ENCODE results near the gene SNRPD2. TPM values are rescaled to one million over a fixed set of nuclear protein-coding genes. Genes with fewer than 3 reads are reported as not detected.
A peak's percentile ranks its signal among the peaks of the same experiment; 100 is the strongest.

The SNRPD2 gene
- total RNA-seq, 1 donor from 2014 or later = 210 TPM

DNA sequence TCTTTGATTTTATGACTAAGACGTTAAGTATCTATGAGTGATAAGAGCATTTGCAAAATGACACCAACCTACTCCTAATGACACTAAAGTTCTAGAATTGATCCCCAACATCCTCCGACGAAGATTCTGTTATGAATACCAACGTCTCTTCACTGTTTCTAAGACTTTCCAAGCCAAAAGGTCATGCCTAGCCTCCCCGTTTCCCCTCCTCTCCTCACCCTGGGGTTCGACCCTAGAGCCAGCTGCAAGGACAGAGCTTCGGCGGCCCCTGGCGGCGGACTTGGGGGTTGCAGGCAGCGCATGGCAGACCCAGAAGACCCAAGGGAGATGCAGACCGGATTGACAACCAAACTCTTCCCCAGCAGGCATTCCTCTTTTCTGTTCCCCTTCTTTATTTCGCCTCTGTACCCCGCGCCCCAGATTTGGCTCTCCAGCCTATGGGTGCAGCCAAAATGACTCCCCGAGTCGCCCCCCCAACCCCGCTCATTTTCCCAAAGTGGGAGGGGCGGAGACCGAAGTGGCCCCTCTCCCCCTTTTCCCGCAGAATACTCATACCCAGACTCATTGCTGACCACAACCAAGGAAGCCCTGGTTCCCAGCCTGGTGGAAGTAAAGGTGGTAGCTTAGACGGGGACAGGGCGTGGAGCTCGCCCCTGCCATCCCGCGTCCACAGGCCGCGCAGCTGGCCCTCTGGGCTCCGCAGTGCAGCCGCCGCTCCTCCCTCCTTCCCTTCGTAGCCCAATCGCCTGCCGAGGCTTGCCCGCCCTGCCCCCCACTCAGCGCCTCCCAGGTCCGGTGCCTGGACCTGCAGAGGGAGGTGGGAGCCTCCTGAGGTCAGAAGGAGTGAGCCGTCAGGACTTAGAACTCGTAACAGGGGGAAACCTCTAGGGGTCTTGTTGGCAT lies 48.5 kb downstream of the SNRPD2 start:
- Histone ChIP-seq H3K9ac (ENCODE audit: low read depth in 1 of 3, low read length in 3 of 3) (no peak overlapping the region), H3K4me3 (ENCODE audit: low read length in 3 of 3) (peak overlapping the region in 1 of 3 donors; percentile 46), H3K4me1 (ENCODE audit: control insufficient read depth in 3 of 3, insufficient read depth in 3 of 3, low read length in 3 of 3) (peaks cover 24 to 30% (median 28%) of the 10 kb centered on the region in 3 donors)

DNA sequence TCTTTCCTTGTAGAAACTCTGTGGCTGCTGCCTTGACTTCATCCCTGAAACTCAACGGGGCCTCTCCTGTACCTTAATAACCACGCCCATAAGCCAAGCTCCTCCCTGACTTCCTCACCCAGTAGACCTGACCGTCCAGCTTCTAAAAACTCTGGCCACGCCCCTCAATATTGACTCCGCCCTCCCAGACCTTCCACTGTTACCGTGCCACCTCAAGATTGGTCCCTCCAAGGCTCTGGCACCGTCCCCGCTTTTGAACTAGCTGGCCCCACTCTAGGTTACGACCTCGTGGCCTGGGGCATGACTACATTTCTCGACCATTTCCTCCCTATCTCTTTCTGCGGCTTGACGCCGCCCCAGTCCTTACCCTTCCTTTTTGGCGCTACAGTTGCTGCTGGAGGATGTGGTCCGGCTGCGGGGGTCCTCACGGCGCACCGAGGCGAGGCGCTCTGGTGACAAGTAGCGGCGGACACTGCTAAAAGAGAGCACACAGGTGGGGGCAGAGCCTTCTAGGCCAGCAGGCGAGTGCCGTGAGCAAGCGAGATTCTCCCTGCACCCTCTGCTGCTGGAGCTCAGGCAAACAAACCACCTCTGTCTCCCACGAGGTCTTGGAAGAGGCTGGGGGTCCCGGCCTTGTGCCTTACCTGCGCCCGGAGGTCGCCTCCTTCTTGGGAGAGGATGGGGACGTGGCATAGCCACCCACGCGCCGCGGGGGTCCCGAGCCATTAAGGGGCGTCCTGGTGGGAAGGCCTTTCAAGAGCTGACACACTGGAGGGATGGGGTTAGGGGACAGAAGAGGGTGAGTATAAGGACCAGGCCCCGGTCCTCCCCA lies 50.3 kb downstream of the SNRPD2 start:
- Histone ChIP-seq H3K9me3 (ENCODE audit: control insufficient read depth in 3 of 3, low read length in 3 of 3) (no peaks in the 10 kb centered on the region), H3K4me1 (ENCODE audit: control insufficient read depth in 3 of 3, insufficient read depth in 3 of 3, low read length in 3 of 3) (peaks cover 24 to 37% (median 33%) of the 10 kb centered on the region in 3 donors), H3K9ac (ENCODE audit: low read depth in 1 of 3, low read length in 3 of 3) (peak overlapping the region in 2 of 3 donors; percentile 66 to 68)

More for the DNA sequence above, 48.5 kb downstream of the SNRPD2 start:
- H3K27me3 ChIP-seq (ENCODE audit: control insufficient read depth in 3 of 3, insufficient read depth in 3 of 3, low read length in 3 of 3) = peaks cover 0 to 31% (median 23%) of the 10 kb centered on the region in 3 donors
- no peaks in the 10 kb centered on the region for H3K9me3 ChIP-seq (ENCODE audit: control insufficient read depth in 3 of 3, low read length in 3 of 3)
- no peaks in the 10 kb centered on the region for H3K36me3 ChIP-seq (ENCODE audit: control insufficient read depth in 3 of 3, insufficient read depth in 3 of 3, low read length in 3 of 3)
- H3K27ac ChIP-seq (ENCODE audit: low read depth, low read length) = no peak overlapping the region

DNA sequence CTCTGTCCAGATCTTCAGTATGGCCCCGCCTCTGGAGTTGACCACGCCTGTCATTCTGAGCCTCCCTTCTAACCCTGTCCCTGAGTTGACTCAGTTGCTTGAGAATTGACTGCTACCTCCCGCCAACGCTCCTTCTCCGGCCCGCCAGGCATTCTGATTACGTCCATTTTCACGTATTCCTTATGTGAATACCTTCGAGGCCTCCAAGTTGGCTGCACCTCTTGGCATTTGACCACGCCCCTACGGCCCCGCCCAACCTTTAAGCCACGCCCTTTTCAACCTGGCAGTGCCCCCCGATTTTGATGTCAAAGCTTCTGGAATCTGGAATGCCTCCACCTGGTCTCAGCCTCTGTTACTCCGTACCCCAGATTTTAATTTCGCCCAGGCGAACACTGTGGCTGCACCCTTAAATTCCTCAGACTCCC lies 50.9 kb downstream of the SNRPD2 start:
- H3K4me1 ChIP-seq (ENCODE audit: control insufficient read depth in 3 of 3, insufficient read depth in 3 of 3, low read length in 3 of 3) = peaks cover 20 to 35% (median 33%) of the 10 kb centered on the region in 3 donors
- H3K9ac ChIP-seq (ENCODE audit: low read depth in 1 of 3, low read length in 3 of 3) = no peak overlapping the region
- H3K27me3 ChIP-seq (ENCODE audit: control insufficient read depth in 3 of 3, insufficient read depth in 3 of 3, low read length in 3 of 3) = peaks cover 0 to 25% (median 20%) of the 10 kb centered on the region in 3 donors
- no peak overlapping the region for H3K4me3 ChIP-seq (ENCODE audit: low read length in 3 of 3)
- no peaks in the 10 kb centered on the region for H3K36me3 ChIP-seq (ENCODE audit: control insufficient read depth in 3 of 3, insufficient read depth in 3 of 3, low read length in 3 of 3)
- H3K27ac ChIP-seq (ENCODE audit: low read depth, low read length) = no peak overlapping the region
- H3K9me3 ChIP-seq (ENCODE audit: control insufficient read depth in 3 of 3, low read length in 3 of 3) = no peaks in the 10 kb centered on the region

More for the DNA sequence above, 50.3 kb downstream of the SNRPD2 start:
- Histone ChIP-seq H3K4me3 (ENCODE audit: low read length in 3 of 3) (peak overlapping the region; percentile 55 to 61 (median 60)), H3K27ac (ENCODE audit: low read depth, low read length) (peak overlapping the region; percentile 52), H3K36me3 (ENCODE audit: control insufficient read depth in 3 of 3, insufficient read depth in 3 of 3, low read length in 3 of 3) (no peaks in the 10 kb centered on the region), H3K27me3 (ENCODE audit: control insufficient read depth in 3 of 3, insufficient read depth in 3 of 3, low read length in 3 of 3) (peaks cover 0 to 31% (median 23%) of the 10 kb centered on the region in 3 donors)

DNA sequence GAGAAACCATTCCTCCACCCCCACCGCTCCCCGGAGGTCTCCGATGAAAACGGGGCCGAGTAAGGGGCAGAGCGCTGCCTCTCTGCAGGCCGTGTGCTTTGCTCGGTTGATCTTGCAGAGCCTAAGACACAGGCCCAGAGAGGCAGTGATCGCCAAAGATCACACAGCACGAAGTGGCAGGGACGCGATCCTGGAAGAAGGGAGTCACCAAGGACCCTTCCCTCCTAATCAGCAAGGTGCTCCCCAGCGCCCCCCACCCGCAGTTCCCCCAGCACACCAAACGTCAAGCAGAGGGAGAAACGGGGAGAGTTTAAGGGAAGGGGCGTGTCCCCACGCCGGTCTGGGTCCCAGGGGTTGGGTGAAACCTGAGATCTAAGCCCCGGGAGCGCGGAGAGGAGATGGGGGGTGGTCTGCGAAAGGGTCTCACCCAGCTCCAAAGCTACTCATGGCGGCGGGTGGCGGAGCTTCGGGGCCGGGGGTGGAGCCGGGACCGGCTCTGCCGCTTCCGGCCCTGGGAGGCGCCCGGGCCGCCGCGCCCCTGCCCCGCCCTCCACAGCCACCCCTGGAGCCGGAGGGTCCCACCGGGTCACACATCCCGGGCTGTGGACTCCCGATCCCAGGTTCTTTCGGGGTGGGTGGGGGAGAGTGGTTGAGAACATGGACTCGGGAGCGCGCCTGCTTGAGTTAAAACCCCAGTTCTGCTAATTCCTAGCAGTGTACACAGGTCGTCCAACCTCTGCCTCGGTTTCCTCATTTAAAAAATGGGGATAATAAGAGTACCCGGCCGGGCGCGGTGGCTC lies 52.6 kb downstream of the SNRPD2 start, which contains the start of gene EML2:
TSS of gene EML2 (minus strand) at position 468 of the 800 bp plus-strand sequence. CDS start at position 447, 21 bp downstream.
- Histone ChIP-seq H3K4me1 (ENCODE audit: control insufficient read depth in 3 of 3, insufficient read depth in 3 of 3, low read length in 3 of 3) (peaks cover 20 to 35% (median 33%) of the 10 kb centered on the region in 3 donors), H3K9ac (ENCODE audit: low read depth in 1 of 3, low read length in 3 of 3) (peak within 1 kb of the TSS; percentile 51 to 81 (median 71)), H3K4me3 (ENCODE audit: low read length in 3 of 3) (peak within 1 kb of the TSS; percentile 66 to 78 (median 72)), H3K27ac (ENCODE audit: low read depth, low read length) (no peak within 1 kb of the TSS), H3K27me3 (ENCODE audit: control insufficient read depth in 3 of 3, insufficient read depth in 3 of 3, low read length in 3 of 3) (peaks cover 0 to 10% (median 9%) of the 10 kb centered on the region in 3 donors), H3K9me3 (ENCODE audit: control insufficient read depth in 3 of 3, low read length in 3 of 3) (no peaks in the 10 kb centered on the region), H3K36me3 (ENCODE audit: control insufficient read depth in 3 of 3, insufficient read depth in 3 of 3, low read length in 3 of 3) (no peaks in the 10 kb centered on the region)

DNA sequence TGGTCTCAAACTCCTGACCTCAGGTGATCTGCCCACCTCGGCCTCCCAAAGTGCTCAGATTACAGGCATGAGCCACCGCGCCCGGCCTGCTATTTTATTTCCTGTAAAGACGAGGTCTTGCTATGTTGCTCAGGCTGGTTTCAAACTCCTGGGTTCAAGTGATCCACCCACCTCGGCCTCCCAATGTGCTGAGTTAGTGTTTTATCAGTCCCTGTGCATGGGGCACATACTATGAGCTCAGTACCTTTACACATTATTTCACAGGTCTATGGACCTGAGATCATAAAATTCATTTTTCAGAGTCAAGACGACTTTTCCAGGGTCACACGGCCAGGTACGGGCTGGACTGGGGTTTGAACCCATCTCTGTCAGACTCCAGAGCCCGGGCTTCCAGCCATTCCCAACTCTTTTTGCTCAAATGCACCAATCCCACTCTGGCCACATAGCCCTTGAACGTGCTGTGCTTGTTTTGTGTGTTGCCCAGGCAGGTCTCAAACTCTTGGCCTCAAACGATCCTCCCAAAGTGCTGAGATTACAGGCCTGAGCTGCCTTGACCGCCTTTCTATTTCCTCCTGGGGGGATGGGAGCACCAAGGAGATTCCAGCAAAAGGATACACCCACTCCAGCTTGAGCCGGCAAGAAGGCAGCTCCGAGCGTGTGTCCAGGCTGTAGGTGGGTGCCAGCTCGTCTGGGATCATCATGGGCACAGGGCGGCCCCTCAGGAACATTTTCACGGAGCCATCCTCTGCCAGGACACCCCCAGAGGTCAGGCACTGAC lies 53.7 kb downstream of the SNRPD2 start:
- H3K27ac ChIP-seq (ENCODE audit: low read depth, low read length) = no peak overlapping the region
- H3K9me3 ChIP-seq (ENCODE audit: control insufficient read depth in 3 of 3, low read length in 3 of 3) = no peaks in the 10 kb centered on the region
- peak overlapping the region in 1 of 3 donors; percentile 81 for H3K9ac ChIP-seq (ENCODE audit: low read depth in 1 of 3, low read length in 3 of 3)
- no peaks in the 10 kb centered on the region for H3K36me3 ChIP-seq (ENCODE audit: control insufficient read depth in 3 of 3, insufficient read depth in 3 of 3, low read length in 3 of 3)
- peaks cover 16 to 31% (median 28%) of the 10 kb centered on the region in 3 donors for H3K4me1 ChIP-seq (ENCODE audit: control insufficient read depth in 3 of 3, insufficient read depth in 3 of 3, low read length in 3 of 3)
- H3K27me3 ChIP-seq (ENCODE audit: control insufficient read depth in 3 of 3, insufficient read depth in 3 of 3, low read length in 3 of 3) = peaks cover 0 to 5% (median 0%) of the 10 kb centered on the region in 3 donors
- peak overlapping the region in 1 of 3 donors; percentile 78 for H3K4me3 ChIP-seq (ENCODE audit: low read length in 3 of 3)

Small RNAs within 50 kb of the gene (small RNA-seq; reads per million reads assigned to genes)
- gene MIR642A = 0.21 reads per million
- not detected for gene RN7SL836P

Other genes starting within 250 kb of the SNRPD2 start
- gene FOSB, start 224.0 kb downstream of the SNRPD2 start, total RNA-seq = 42.8 TPM
- 45.4 TPM for gene RTN2, start 194.9 kb downstream of the SNRPD2 start, total RNA-seq
- gene PPM1N, start 193.5 kb downstream of the SNRPD2 start, total RNA-seq = 0.52 TPM
- gene VASP, start 184.5 kb downstream of the SNRPD2 start, total RNA-seq = 32.4 TPM
- gene OPA3, start 107.2 kb downstream of the SNRPD2 start, total RNA-seq = 3.7 TPM
- 0.52 TPM for gene GPR4, start 89.7 kb downstream of the SNRPD2 start, total RNA-seq
- gene EML2, start 52.6 kb downstream of the SNRPD2 start, total RNA-seq = 4.7 TPM
- 0.52 TPM for gene GIPR, start 23.7 kb downstream of the SNRPD2 start, total RNA-seq
- gene QPCTL, start 713 bp upstream of the SNRPD2 start, total RNA-seq = 2.6 TPM
- gene FBXO46, start 38.9 kb upstream of the SNRPD2 start, total RNA-seq = 5.7 TPM
- not detected for gene MEIOSIN, start 41.5 kb upstream of the SNRPD2 start, total RNA-seq
- gene SIX5, start 77.3 kb upstream of the SNRPD2 start, total RNA-seq = 8.4 TPM
- 160 TPM for gene DMPK, start 90.5 kb upstream of the SNRPD2 start, total RNA-seq
- gene DMWD, start 100.9 kb upstream of the SNRPD2 start, total RNA-seq = 20.4 TPM
- not detected for gene RSPH6A, start 123.4 kb upstream of the SNRPD2 start, total RNA-seq
- gene SYMPK, start 171.2 kb upstream of the SNRPD2 start, total RNA-seq = 23.5 TPM
- gene FOXA3, start 172.4 kb upstream of the SNRPD2 start, total RNA-seq = not detected
- gene IRF2BP1, start 194.2 kb upstream of the SNRPD2 start, total RNA-seq = 24.5 TPM
- gene MYPOP, start 210.7 kb upstream of the SNRPD2 start, total RNA-seq = 0.52 TPM
- gene NANOS2, start 222.8 kb upstream of the SNRPD2 start, total RNA-seq = not detected